Smooth muscle cell (in vitro differentiated cells): ENCODE results near the gene PPFIA4. TPM values are rescaled to one million over a fixed set of nuclear protein-coding genes. Genes with fewer than 3 reads are reported as not detected.

Experiments used
- DNase-seq: peaks from one replicate; lab custom pipeline; 2025; ENCODE audit not compliant: unreplicated experiment; lab: John Stamatoyannopoulos, UW
- H2AFZ ChIP-seq: fragments of 200-600 bp; sonication (generic); 2 replicates; pipeline ENCODE4 v1.6.0; 2016; ENCODE audit warnings: antibody characterized with exemption, low read depth, mild to moderate bottlenecking
- H3F3A ChIP-seq: fragments of 200-600 bp; sonication (generic); 2 replicates; pipeline ENCODE4 v1.6.0; 2017; ENCODE audit warnings: antibody characterized with exemption, low read depth
- H3K27ac ChIP-seq: fragments of 200-600 bp; sonication (generic); 2 replicates; pipeline ENCODE4 v1.5.1; 2016; ENCODE audit warnings: low read depth, mild to moderate bottlenecking
- H3K27me3 ChIP-seq: fragments of 200-600 bp; sonication (generic); 2 replicates; pipeline ENCODE4 v1.6.1; 2016; ENCODE audit warnings: low read depth, mild to moderate bottlenecking
- H3K36me3 ChIP-seq: fragments of 200-600 bp; sonication (generic); 2 replicates; pipeline ENCODE4 v1.5.1; 2016; ENCODE audit warnings: low read depth
- H3K4me1 ChIP-seq: fragments of 200-600 bp; sonication (generic); 2 replicates; pipeline ENCODE4 v1.5.1; 2016; ENCODE audit warnings: low read depth
- H3K4me2 ChIP-seq: fragments of 200-600 bp; sonication (generic); 2 replicates; pipeline ENCODE4 v1.6.0; 2016; ENCODE audit warnings: mild to moderate bottlenecking
- H3K4me3 ChIP-seq: fragments of 200-600 bp; sonication (generic); 2 replicates; pipeline ENCODE4 v1.5.1; 2016; ENCODE audit warnings: mild to moderate bottlenecking
- H3K79me2 ChIP-seq: fragments of 200-600 bp; sonication (generic); 2 replicates; pipeline ENCODE4 v1.6.0; 2016; ENCODE audit warnings: low read depth, mild to moderate bottlenecking
- H3K9ac ChIP-seq: fragments of 200-600 bp; sonication (generic); 2 replicates; pipeline ENCODE4 v1.6.0; 2016; ENCODE audit warnings: low read depth
- H3K9me3 ChIP-seq: fragments of 200-600 bp; sonication (generic); replicated peaks from 2 replicates; pipeline ENCODE4 v1.5.1; 2016; ENCODE audit warnings: low read depth
- H4K20me1 ChIP-seq: fragments of 200-600 bp; sonication (generic); 2 replicates; pipeline ENCODE4 v1.6.0; 2016; ENCODE audit warnings: low read depth
- WGBS: methylation state at CpG from one replicate; pipeline ENCODE4 v1.1.7; 2016; ENCODE audit warnings: low lambda C conversion rate; 5-methylcytosine and 5-hydroxymethylcytosine counted together
- polyA plus RNA-seq: library from polyadenylated mRNA; unstranded; fragments of >200 nt; fragmentation: Nextera tagmentation; extraction: Ambion mirVana; gene quantifications from 2 replicates; pipeline ENCODE4 v1.2.1, GENCODE V29; 2016
- total RNA-seq: library from RNA; depleted of rRNA; stranded (reverse); fragments of >200 nt; gene quantifications from 2 replicates; pipeline ENCODE4 v1.2.3, GENCODE V29; 2014
- TF ChIP-seq, protein P1 (sequence below): fragments of 200-600 bp; sonication (generic); IDR thresholded peaks from 2 replicates; pipeline ENCODE4 v1.5.1; 2017; ENCODE audit warnings: borderline replicate concordance, mild to moderate bottlenecking, antibody characterized with exemption; ENCODE audit not compliant: insufficient read depth, poor library complexity, severe bottlenecking

The PPFIA4 gene
- total and polyA plus RNA-seq, 2 experiments from 2014 or later = 6.5 to 10.8 TPM

GRCh38 chr1:203073469-203073868, 47.2 kb downstream of the PPFIA4 start:
- H3K27me3 ChIP-seq = peaks cover 40% of the 10 kb centered on the region
- no peak overlapping the region for H3K9ac ChIP-seq

DNA sequence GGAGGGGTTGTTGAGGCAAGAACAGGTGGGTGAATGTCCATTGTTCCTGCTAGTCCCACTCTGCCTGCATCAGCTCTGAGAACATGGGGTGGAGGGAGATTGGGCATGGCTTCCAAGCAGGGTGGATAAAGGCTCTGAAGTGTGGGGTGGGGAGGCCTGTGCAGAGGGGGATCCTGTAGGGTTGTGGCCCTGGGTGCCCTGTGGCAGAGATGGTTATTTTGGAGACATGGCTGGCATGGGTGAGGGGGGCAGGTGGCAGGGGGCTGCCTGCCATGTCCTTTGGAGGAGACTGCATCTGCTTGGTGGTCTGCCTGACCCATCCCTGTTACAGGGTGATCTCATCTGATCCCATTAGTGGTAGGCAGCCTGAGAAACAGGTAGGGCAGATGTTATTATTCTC, 48.3 kb downstream of the PPFIA4 start:
- Histone ChIP-seq H2AFZ (no peak overlapping the region), H3K27ac (no peak overlapping the region), H4K20me1 (peaks cover 18% of the 10 kb centered on the region), H3K9me3 (no peaks in the 10 kb centered on the region), H3K4me2 (no peak overlapping the region), H3K27me3 (peaks cover 40% of the 10 kb centered on the region), H3F3A (no peaks in the 10 kb centered on the region), H3K4me1 (no peaks in the 10 kb centered on the region), H3K79me2 (no peaks in the 10 kb centered on the region), H3K9ac (no peak overlapping the region), H3K4me3 (no peak overlapping the region), H3K36me3 (no peaks in the 10 kb centered on the region)
- no peak for DNase-seq
- TF ChIP-seq, protein P1, sequence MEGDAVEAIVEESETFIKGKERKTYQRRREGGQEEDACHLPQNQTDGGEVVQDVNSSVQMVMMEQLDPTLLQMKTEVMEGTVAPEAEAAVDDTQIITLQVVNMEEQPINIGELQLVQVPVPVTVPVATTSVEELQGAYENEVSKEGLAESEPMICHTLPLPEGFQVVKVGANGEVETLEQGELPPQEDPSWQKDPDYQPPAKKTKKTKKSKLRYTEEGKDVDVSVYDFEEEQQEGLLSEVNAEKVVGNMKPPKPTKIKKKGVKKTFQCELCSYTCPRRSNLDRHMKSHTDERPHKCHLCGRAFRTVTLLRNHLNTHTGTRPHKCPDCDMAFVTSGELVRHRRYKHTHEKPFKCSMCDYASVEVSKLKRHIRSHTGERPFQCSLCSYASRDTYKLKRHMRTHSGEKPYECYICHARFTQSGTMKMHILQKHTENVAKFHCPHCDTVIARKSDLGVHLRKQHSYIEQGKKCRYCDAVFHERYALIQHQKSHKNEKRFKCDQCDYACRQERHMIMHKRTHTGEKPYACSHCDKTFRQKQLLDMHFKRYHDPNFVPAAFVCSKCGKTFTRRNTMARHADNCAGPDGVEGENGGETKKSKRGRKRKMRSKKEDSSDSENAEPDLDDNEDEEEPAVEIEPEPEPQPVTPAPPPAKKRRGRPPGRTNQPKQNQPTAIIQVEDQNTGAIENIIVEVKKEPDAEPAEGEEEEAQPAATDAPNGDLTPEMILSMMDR = no peak

More at GRCh38 chr1:203073469-203073868, 47.2 kb downstream of the PPFIA4 start:
- TF ChIP-seq, protein P1 = no peak
- Histone ChIP-seq H3K4me2 (no peak overlapping the region), H3K27ac (no peak overlapping the region), H3K9me3 (no peaks in the 10 kb centered on the region), H3K36me3 (no peaks in the 10 kb centered on the region), H4K20me1 (peaks cover 18% of the 10 kb centered on the region), H3F3A (no peaks in the 10 kb centered on the region), H3K4me3 (no peak overlapping the region), H3K4me1 (no peaks in the 10 kb centered on the region), H2AFZ (no peak overlapping the region), H3K79me2 (no peaks in the 10 kb centered on the region)
- 91% methylated on average over 2 of the region's 2 CpGs for WGBS
- no peak for DNase-seq

DNA sequence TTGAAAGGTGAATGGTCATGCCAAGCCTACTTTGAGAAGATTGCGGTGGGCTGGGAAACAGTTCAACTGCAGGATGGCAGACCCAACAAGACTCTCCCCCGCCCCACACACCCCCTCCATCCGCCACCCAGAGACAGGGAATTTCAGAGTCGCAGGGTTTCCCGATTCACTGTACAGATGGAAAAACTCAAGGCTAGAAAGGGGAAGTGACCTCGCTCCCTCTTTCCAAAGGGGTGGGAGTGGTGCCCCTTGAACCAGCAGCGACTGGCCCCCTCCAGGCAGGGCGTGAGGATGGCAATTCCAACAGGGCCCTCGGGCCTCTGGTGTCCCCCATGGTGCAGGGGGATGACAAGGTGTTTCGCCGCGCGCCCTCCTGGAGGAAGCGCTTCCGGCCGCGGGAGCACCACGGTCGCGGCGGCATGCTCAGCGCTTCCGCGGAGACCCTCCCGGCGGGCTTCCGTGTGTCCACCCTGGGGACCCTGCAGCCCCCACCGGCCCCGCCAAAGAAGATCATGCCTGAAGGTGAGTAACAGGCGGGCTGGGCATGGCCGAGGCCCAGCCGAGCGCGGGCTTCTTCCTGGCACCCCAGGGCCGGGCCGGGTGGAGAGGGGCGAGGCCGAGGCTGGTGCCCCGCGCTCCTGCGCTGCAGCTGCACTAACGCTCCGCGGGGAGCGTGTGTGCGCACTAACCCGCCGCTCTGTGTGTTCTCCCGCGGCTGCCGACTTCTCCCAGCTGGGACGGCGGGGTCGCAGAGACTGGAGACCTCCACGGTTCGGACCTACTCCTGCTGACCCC, 49.1 kb downstream of the PPFIA4 start:
- Histone ChIP-seq H3K36me3 (no peaks in the 10 kb centered on the region), H2AFZ (no peak overlapping the region), H4K20me1 (peaks cover 18% of the 10 kb centered on the region), H3F3A (no peaks in the 10 kb centered on the region), H3K4me1 (no peaks in the 10 kb centered on the region), H3K79me2 (no peaks in the 10 kb centered on the region), H3K9ac (no peak overlapping the region), H3K27me3 (peaks cover 40% of the 10 kb centered on the region), H3K27ac (no peak overlapping the region), H3K4me3 (no peak overlapping the region), H3K4me2 (no peak overlapping the region), H3K9me3 (no peaks in the 10 kb centered on the region)
- TF ChIP-seq, protein P1 = no peak
- WGBS = 38% methylated on average over 54 of the region's 56 CpGs
- no peak for DNase-seq

- peaks cover 18% of the 10 kb centered on the region for H4K20me1 ChIP-seq
- H3K27ac ChIP-seq = no peak overlapping the region
- no peak overlapping the region for H3K9ac ChIP-seq
- H3K4me3 ChIP-seq = no peak overlapping the region
- H3K27me3 ChIP-seq = peaks cover 40% of the 10 kb centered on the region
- no peak for DNase-seq
- H3K79me2 ChIP-seq = no peaks in the 10 kb centered on the region
- TF ChIP-seq, protein P1 = no peak
- no peaks in the 10 kb centered on the region for H3K9me3 ChIP-seq
- H3K36me3 ChIP-seq = no peaks in the 10 kb centered on the region
- H2AFZ ChIP-seq = no peak overlapping the region
- WGBS = 67% methylated on average over 30 of the region's 30 CpGs
- no peak overlapping the region for H3K4me2 ChIP-seq
- no peaks in the 10 kb centered on the region for H3K4me1 ChIP-seq
- H3F3A ChIP-seq = no peaks in the 10 kb centered on the region
Measured at GRCh38 chr1:203076031-203076511, 49.8 kb downstream of the PPFIA4 start.
